Measurements from ENCODE around the gene CCDC69. TPM values are rescaled to one million over a fixed set of nuclear protein-coding genes. Genes with fewer than 3 reads are reported as not detected.
A peak's percentile ranks its signal among the peaks of the same experiment; 100 is the strongest.

The CCDC69 gene
- total RNA-seq, 2 donors from 2014 or later: 34.8 to 44.8 TPM

GRCh38 chr5:151252762-151253604, 29.1 kb upstream of the CCDC69 start, which contains the start of gene GM2A:
GM2A (plus strand) TSS chr5:151253185; CDS start chr5:151253217, 32 bp downstream.
- H3K9me3 ChIP-seq: no peaks in the 10 kb centered on the region
- peak; percentile 66 to 91 (median 77) for TF ChIP-seq POLR2A (IDR thresholded peaks at IDR 0.05)
- TF ChIP-seq, protein P1, sequence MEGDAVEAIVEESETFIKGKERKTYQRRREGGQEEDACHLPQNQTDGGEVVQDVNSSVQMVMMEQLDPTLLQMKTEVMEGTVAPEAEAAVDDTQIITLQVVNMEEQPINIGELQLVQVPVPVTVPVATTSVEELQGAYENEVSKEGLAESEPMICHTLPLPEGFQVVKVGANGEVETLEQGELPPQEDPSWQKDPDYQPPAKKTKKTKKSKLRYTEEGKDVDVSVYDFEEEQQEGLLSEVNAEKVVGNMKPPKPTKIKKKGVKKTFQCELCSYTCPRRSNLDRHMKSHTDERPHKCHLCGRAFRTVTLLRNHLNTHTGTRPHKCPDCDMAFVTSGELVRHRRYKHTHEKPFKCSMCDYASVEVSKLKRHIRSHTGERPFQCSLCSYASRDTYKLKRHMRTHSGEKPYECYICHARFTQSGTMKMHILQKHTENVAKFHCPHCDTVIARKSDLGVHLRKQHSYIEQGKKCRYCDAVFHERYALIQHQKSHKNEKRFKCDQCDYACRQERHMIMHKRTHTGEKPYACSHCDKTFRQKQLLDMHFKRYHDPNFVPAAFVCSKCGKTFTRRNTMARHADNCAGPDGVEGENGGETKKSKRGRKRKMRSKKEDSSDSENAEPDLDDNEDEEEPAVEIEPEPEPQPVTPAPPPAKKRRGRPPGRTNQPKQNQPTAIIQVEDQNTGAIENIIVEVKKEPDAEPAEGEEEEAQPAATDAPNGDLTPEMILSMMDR (IDR thresholded peaks at IDR 0.05): no peak
- DNase-seq (peak; percentile 99 to 100 (median 100)), ATAC-seq (peak; percentile 97)
- no peaks in the 10 kb centered on the region for H3K27me3 ChIP-seq
- peak within 1 kb of the TSS; percentile 51 to 53 for H3K4me3 ChIP-seq
- H3K36me3 ChIP-seq (replicated peaks in 1 of 2; ENCODE audit: insufficient read depth in 1 of 2, low read depth in 2 of 2): no peaks in the 10 kb centered on the region
- 0 to 2% methylated on average over 3 to 49 of the region's 52 CpGs for WGBS, 2 donors
- peaks cover 45% of the 10 kb centered on the region for H3K4me1 ChIP-seq
- H3K27ac ChIP-seq: peak within 1 kb of the TSS; percentile 52 to 84 (median 78)
- intact Hi-C loops (cut with DNase I): no loop called here

DNA sequence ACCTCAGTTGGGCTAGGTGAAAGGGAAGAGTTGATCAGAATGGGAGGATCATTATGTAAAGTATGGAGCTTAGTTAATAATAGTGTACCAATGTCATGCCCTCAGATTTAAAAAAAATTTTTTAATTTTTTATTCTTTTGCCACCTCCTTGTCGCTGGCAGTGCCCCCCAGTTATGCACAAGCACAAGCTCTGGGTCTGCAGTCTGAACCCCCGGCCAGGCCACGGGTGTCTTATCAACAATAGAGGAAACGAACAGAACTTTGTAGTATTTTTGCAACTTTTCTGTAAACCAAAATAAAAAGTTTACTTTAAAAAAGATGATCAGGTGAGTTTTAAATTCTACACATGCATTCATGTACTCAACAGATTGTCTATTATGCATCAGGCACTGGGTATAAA, 27.7 kb upstream of the CCDC69 start:
- DNase-seq: no peak
- Histone ChIP-seq H3K4me3 (no peak overlapping the region), H3K36me3 (replicated peaks in 1 of 2; ENCODE audit: insufficient read depth in 1 of 2, low read depth in 2 of 2) (no peaks in the 10 kb centered on the region), H3K9me3 (no peaks in the 10 kb centered on the region), H3K27ac (peak overlapping the region in 1 of 4 donors; percentile 82), H3K27me3 (no peaks in the 10 kb centered on the region), H3K4me1 (peaks cover 45% of the 10 kb centered on the region)
- 88 to 91% methylated on average over 4 of the region's 4 CpGs for WGBS, 2 donors
- intact Hi-C loops (cut with DNase I): no loop called here
- ATAC-seq: no peak
- no peak for TF ChIP-seq POLR2A (IDR thresholded peaks at IDR 0.05)
- TF ChIP-seq, protein P1 (IDR thresholded peaks at IDR 0.05): no peak

DNA sequence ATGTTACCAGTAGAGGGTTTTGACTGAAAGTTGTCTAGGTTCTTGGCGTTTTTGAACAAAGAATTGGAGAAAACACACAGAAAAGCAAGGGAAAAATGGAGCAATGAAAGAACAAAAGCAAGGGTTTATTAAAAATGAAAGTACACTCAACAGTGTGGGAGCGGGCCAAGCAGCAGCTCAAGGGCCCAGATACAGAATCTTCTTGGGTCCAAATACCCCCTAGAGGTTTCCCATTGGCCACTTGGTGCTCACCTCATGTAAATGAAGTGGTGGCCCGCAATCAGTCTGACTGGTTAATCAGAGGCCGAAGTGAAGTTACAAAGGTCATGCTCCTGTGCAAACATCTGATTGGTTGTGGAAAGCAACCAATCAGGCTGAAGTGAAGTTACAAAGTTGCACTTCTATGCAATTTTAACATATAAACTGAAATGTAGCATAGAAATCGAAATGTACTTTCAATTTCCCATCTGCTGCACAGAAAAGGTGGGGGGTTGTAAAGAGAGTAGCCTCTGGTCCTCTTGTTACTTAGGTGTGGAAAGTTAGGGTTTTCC, 27.2 kb upstream of the CCDC69 start:
- H3K4me1 ChIP-seq: peaks cover 45% of the 10 kb centered on the region
- DNase-seq: peak in 2 of 4 donors; percentile 40 to 54
- H3K9me3 ChIP-seq: no peaks in the 10 kb centered on the region
- H3K27me3 ChIP-seq: no peaks in the 10 kb centered on the region
- H3K27ac ChIP-seq: peak overlapping the region in 3 of 4 donors; percentile 25 to 44 (median 33)
- H3K4me3 ChIP-seq: no peak overlapping the region
- TF ChIP-seq, protein P1 (IDR thresholded peaks at IDR 0.05): no peak
- TF ChIP-seq POLR2A (IDR thresholded peaks at IDR 0.05): no peak
- no peak for ATAC-seq
- WGBS, 2 donors: 50 to 69% methylated on average over 5 of the region's 5 CpGs
- no peaks in the 10 kb centered on the region for H3K36me3 ChIP-seq (replicated peaks in 1 of 2; ENCODE audit: insufficient read depth in 1 of 2, low read depth in 2 of 2)
- intact Hi-C loops (cut with DNase I): no loop called here

- 69 to 78% methylated on average over 10 of the region's 10 CpGs for WGBS, 2 donors
- H3K27me3 ChIP-seq: no peaks in the 10 kb centered on the region
- peak overlapping the region in 3 of 4 donors; percentile 25 to 44 (median 33) for H3K27ac ChIP-seq
- H3K4me1 ChIP-seq: peaks cover 45% of the 10 kb centered on the region
- intact Hi-C loops (cut with DNase I): no loop called here
- H3K36me3 ChIP-seq (replicated peaks in 1 of 2; ENCODE audit: insufficient read depth in 1 of 2, low read depth in 2 of 2): no peaks in the 10 kb centered on the region
- no peak for TF ChIP-seq POLR2A (IDR thresholded peaks at IDR 0.05)
- TF ChIP-seq, protein P1 (IDR thresholded peaks at IDR 0.05): no peak
- peak in 1 of 4 donors; percentile 13 for DNase-seq
- H3K4me3 ChIP-seq: no peak overlapping the region
- H3K9me3 ChIP-seq: no peaks in the 10 kb centered on the region
- ATAC-seq: no peak
Measured at GRCh38 chr5:151250346-151251000, 26.6 kb upstream of the CCDC69 start.

Data from body of pancreas (tissue), 4 donors.